B cell (primary cell): ENCODE data around the gene COX6B2.

ENCODE experiments used
- CTCF ChIP-seq: fragments of 200-600 bp; IDR thresholded peaks from one replicate; pipeline ENCODE4 v1.8.0; 2022; ENCODE audit warnings: antibody characterized with exemption, mild to moderate bottlenecking
- EZH2 ChIP-seq: IDR thresholded peaks from 2 replicates; pipeline ENCODE4 v1.6.1; 2012; ENCODE audit warnings: borderline replicate concordance, low read depth, mild to moderate bottlenecking, moderate library complexity, low read length; ENCODE audit not compliant: insufficient read depth, poor library complexity, severe bottlenecking

GRCh38 chr19:55304279-55304978 is 50.1 kb downstream of the COX6B2 start:
- no peak for TF ChIP-seq CTCF
- no peak for TF ChIP-seq EZH2
